HG03457 (cell line): ENCODE measurements around the gene PIM1.
A peak's percentile ranks its signal among the peaks of the same experiment; 100 is the strongest.
"Not testable (repeated sequence)": the region's sequence is repeated elsewhere in the genome, so short reads cannot be mapped to it uniquely, and the experiment has no call there.

Experiments used
- ATAC-seq: cut with Tn5 transposase; IDR thresholded peaks from one replicate; pipeline ENCODE4 v1.9.1; 2021; ENCODE audit warnings: moderate number of reproducible peaks; ENCODE audit not compliant: unreplicated experiment

Gene PIM1

GRCh38 chr6:37170273-37171200 lies 585 bp downstream of the PIM1 start:
- ATAC-seq: peak; percentile 24

GRCh38 chr6:37171201-37171969 lies 1.4 kb downstream of the PIM1 start:
- no peak for ATAC-seq

- ATAC-seq: no peak
Measured at GRCh38 chr6:37171970-37172812, 2.2 kb downstream of the PIM1 start.

GRCh38 chr6:37172912-37173492 lies 3.0 kb downstream of the PIM1 start:
- ATAC-seq: no peak

- ATAC-seq: no peak
Measured at GRCh38 chr6:37173493-37174195, 3.7 kb downstream of the PIM1 start.

- ATAC-seq: no peak
Measured at GRCh38 chr6:37174196-37174514, 4.2 kb downstream of the PIM1 start.

GRCh38 chr6:37174515-37175331 lies 4.8 kb downstream of the PIM1 start:
- no peak for ATAC-seq

- no peak for ATAC-seq
Measured at GRCh38 chr6:37175332-37176267, 5.6 kb downstream of the PIM1 start.

GRCh38 chr6:37176268-37177076 lies 6.5 kb downstream of the PIM1 start:
- no peak for ATAC-seq

- ATAC-seq: no peak
Measured at GRCh38 chr6:37177077-37177934, 7.4 kb downstream of the PIM1 start.

- no peak for ATAC-seq
Measured at GRCh38 chr6:37177935-37178517, 8.1 kb downstream of the PIM1 start.

GRCh38 chr6:37180075-37180474 lies 10.1 kb downstream of the PIM1 start:
- no peak for ATAC-seq

GRCh38 chr6:37180610-37181009 lies 10.7 kb downstream of the PIM1 start:
- not testable (repeated sequence) for ATAC-seq

GRCh38 chr6:37182736-37183590 lies 13.0 kb downstream of the PIM1 start:
- no peak for ATAC-seq
